AG04449 (cell line): Measurements from ENCODE around the gene VAV2.

Experiments used
- CTCF ChIA-PET: fragments of 350-600 bp; formaldehyde crosslinking; extraction: SDS; loops from one replicate; lab custom pipeline; 2021; ENCODE audit warnings: antibody characterized with exemption; lab: Yijun Ruan, JAX
- POLR2A ChIA-PET: fragments of 400-600, 350-600 bp; formaldehyde crosslinking; extraction: SDS; loops from one replicate; lab custom pipeline; 2020; ENCODE audit warnings: antibody characterized with exemption, inconsistent platforms; lab: Yijun Ruan, JAX
- DNase-seq: peaks from one replicate; pipeline ENCODE4 v3.0.0-alpha.2; 2010; ENCODE audit warnings: low read depth, low spot score
- H3K4me3 ChIP-seq: 2 replicates; pipeline ENCODE4 v1.5.1; 2011; ENCODE audit warnings: low read depth, mild to moderate bottlenecking, control low read depth, low read length
- TF ChIP-seq, protein P1 (sequence below): IDR thresholded peaks from one replicate; pipeline ENCODE4 v1.5.1; 2011; ENCODE audit warnings: mild to moderate bottlenecking, moderate library complexity, low read length, control low read depth, inconsistent platforms; ENCODE audit not compliant: insufficient read depth; ENCODE audit errors: missing control alignments

The VAV2 gene

DNA sequence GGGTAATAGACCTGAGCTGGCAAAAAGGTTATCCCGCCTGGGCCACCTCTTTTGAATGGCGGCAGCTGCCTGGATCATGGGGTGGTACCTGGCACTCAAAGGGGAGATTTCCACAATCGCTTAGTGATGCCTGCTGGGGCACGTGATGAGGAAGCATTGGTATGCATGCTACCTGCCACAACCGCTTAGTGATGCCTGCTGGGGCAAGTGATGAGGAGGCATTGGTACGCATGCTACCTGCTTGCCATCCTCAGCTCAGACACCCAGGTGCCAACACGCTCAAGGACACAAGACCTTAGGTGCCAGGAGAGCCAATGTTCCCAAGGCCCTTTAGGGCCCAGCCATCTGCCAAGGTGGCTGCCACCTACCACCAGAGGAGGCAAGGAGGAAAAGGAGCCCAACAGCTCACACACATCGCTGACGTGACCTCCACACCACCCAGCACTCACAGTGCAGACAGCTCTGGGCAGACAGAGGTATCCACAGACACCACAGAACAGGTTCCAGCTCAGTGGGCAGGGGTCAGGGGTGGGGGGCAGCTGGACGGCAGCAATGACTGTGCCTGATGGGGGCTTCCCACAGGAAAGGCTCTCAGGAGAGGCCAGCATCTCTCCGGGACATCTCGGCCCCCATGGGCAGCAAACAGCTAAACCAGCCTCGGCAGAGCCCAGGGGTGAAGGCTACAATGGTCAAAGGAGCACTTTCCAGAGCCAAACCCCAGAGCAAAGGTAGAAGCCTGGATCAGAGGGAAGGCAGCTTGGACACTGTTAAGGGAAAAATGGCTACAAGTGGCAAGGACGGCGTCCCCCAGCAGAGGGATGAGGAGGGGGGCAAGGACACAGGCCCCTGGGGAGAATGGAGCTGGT, 210.9 kb downstream of the VAV2 start:
- no peak overlapping the region for H3K4me3 ChIP-seq
- TF ChIP-seq, protein P1, sequence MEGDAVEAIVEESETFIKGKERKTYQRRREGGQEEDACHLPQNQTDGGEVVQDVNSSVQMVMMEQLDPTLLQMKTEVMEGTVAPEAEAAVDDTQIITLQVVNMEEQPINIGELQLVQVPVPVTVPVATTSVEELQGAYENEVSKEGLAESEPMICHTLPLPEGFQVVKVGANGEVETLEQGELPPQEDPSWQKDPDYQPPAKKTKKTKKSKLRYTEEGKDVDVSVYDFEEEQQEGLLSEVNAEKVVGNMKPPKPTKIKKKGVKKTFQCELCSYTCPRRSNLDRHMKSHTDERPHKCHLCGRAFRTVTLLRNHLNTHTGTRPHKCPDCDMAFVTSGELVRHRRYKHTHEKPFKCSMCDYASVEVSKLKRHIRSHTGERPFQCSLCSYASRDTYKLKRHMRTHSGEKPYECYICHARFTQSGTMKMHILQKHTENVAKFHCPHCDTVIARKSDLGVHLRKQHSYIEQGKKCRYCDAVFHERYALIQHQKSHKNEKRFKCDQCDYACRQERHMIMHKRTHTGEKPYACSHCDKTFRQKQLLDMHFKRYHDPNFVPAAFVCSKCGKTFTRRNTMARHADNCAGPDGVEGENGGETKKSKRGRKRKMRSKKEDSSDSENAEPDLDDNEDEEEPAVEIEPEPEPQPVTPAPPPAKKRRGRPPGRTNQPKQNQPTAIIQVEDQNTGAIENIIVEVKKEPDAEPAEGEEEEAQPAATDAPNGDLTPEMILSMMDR: no peak
- ChIA-PET CTCF (interaction anchor here (0.9 to 10.4 kb wide), 29 partner anchors 8 to 382 kb away, joined by 3 to 364 read pairs (median 7); partner anchors contain the start of gene ADAMTSL2), POLR2A (interaction anchor here (1.3 kb wide), 1 partner anchor 213 kb away, joined by 11 read pairs; no protein-coding TSS in a partner anchor)
- DNase-seq: no peak

DNA sequence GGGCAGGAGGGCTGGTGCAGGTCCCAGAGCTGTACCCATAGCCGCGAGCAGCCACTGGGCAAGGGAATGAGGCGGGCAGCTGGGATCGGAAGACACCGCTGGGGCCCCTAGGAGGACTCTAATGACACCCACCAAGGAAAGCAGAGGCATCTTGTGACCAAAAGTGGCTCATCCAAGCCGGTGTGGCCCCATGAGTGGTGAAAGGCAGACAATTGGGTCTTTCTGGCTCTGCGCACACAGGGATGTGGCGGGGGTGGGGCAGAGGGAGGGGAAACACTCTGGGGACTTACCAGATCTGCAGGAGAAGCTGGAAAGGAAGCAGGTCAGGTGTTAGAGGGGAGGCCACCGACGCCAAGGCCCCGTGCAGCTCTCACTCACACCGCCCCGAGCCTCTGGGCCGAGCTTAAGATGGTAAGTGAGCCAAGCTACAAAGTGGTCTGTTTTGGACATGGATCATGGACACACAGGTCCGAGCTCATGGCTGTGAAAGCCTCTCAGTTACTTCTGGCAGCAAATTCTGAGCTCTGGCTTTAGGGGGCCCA, 211.6 kb downstream of the VAV2 start:
- no peak for DNase-seq
- POLR2A ChIA-PET: no interaction called here
- TF ChIP-seq, protein P1: no peak
- H3K4me3 ChIP-seq: no peak overlapping the region
- CTCF ChIA-PET: interaction anchor here (1.0 to 10.4 kb wide), 10 partner anchors 11 to 286 kb away, joined by 3 to 364 read pairs (median 13); no protein-coding TSS in a partner anchor

DNA sequence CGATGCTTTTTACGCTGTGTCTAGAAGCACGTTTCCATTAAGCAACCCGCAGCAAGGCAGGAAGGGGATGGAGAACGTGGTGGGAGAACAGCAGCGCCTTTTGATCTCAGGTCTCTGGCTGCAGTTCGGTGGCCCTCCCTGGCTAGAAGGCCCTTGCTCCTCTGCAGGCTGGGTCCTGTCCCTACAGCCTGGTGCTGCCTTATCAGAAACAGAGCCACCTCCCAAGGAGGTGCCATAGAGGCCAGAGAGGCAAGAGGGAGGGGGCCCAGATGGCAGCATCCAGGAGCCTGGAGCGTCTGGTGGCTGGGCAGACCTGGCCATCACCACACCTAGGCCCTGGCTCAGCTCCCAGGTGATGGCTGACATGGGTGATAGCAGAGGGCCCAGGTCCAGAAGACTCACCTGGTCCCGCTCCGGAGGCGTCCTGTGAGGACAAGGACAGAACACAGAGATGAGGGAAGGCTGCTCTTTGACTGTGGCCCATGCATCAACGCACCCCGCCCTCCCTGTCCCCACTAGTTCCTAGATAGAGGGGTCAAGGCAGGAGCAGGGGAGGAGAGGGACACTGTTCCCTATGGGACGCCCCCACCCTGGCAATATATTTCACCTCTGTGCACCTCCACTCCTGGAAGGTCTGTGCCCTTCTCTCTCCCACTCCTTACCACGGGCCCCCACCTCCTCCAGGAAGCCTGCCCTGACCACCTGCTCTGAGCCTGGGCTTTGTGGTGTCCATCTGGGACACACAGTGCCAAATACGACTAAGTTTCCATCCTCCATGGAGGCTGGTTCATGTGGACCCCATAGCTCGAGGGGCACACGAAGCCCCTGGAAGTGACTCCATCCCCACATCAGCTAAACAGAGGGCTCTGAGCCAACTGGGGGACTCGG, 212.4 kb downstream of the VAV2 start:
- ChIA-PET CTCF (interaction anchor here (1.0 to 10.4 kb wide), 5 partner anchors 11 to 220 kb away, joined by 3 to 364 read pairs (median 63); no protein-coding TSS in a partner anchor), POLR2A (no interaction called here)
- no peak for DNase-seq
- TF ChIP-seq, protein P1: no peak
- no peak overlapping the region for H3K4me3 ChIP-seq

DNA sequence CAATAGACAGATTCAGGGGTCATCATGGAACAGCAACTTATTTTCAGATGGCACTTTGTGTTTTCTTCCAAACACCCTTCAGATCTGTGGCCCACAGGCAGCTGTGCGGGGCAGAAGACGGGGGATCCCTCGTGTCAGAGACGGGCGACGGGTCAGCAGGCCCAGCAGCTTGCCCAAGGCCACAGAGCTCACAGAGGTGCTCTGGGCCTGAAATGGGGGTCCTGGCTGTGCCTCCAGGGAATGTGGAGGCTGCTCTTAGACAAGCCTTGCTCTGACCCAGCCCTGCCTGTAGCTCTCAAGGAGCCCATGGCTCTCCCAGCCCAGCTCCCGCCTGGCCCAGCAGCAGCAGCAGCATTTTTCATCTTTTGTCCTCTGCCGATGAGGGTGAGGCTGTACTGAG, 213.0 kb downstream of the VAV2 start:
- no peak for DNase-seq
- TF ChIP-seq, protein P1: no peak
- ChIA-PET CTCF (interaction anchor here (0.6 to 10.4 kb wide), 3 partner anchors 10 to 216 kb away, joined by 3 to 364 read pairs (median 63); no protein-coding TSS in a partner anchor), POLR2A (interaction anchor here (0.6 kb wide), 1 partner anchor 388 kb away, joined by 4 read pairs; no protein-coding TSS in a partner anchor)
- no peak overlapping the region for H3K4me3 ChIP-seq

DNA sequence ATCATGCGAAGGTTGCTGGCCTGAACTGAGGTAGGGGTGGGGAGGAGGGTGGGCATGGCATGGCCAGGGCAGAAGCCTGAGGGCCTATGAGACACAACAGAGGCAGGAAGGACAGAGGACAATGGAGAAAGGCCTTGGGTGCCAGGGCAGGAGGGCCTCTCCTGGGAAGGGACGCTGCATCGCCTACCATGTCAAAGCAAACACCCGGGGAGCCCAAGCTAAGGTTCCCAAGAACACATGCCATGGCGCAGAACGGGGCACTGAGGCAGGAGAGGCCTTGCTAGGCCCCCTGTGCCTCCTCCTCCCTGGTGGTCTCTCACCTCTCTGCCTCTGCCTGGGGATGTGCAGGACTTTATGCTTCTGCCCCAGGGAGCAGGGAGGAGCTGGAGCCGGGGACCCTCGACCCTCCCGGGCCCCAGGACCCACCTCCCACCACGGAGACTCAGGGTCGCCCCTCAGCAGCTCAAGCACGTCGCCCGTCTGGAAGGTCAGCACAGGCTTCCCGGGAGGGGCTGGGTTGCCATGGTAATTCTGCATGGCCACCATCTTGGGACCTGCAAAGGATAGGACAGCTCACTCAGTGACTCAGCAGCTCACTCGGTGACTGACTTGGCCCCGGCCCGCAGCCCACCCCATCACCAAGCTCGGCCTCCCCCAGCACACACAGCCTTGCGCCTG, 213.6 kb downstream of the VAV2 start:
- CTCF ChIA-PET: interaction anchor here (0.6 to 10.4 kb wide), 4 partner anchors 9 to 217 kb away, joined by 3 to 364 read pairs (median 34); no protein-coding TSS in a partner anchor
- TF ChIP-seq, protein P1: no peak
- no peak overlapping the region for H3K4me3 ChIP-seq
- no peak for DNase-seq
- POLR2A ChIA-PET: interaction anchor here (0.6 kb wide), 1 partner anchor 389 kb away, joined by 4 read pairs; no protein-coding TSS in a partner anchor
